22Rv1 (cell line): Measurements from ENCODE around the gene MPP7.

Experiments used
- CTCF ChIP-seq: fragments of 450-650 bp; IDR thresholded peaks from 2 replicates; pipeline ENCODE4 v1.5.1; 2017; ENCODE audit warnings: mild to moderate bottlenecking
- ZFX ChIP-seq: fragments of 450-650 bp; IDR thresholded peaks from 2 replicates; pipeline ENCODE4 v1.6.1; 2017; ENCODE audit warnings: antibody characterized with exemption, borderline replicate concordance

GRCh38 chr10:28298951-28299350 is 3.9 kb downstream of the MPP7 start:
- TF ChIP-seq ZFX (no peak), CTCF (no peak)
